NCI-H446 (cell line): ENCODE data around the gene TBL1X.
A peak's percentile ranks its signal among the peaks of the same experiment; 100 is the strongest.

Experiments used
- DNase-seq, 2 experiments: peaks; one replicate each; lab custom pipeline; 2025; lab: John Stamatoyannopoulos, UW

TBL1X gene

GRCh38 chrX:9628779-9629493, 164.1 kb downstream of the TBL1X start:
- DNase-seq: no peak

GRCh38 chrX:9634551-9634950, 169.7 kb downstream of the TBL1X start:
- DNase-seq: no peak

GRCh38 chrX:9635368-9635767, 170.5 kb downstream of the TBL1X start:
- DNase-seq: peak in 1 of 2 experiments; percentile 59

- DNase-seq: no peak
These were observed 170.9 kb downstream of the TBL1X start for GRCh38 chrX:9635803-9636202.

GRCh38 chrX:9638871-9639270, 174.0 kb downstream of the TBL1X start:
- DNase-seq: no peak

GRCh38 chrX:9642270-9642995, 177.6 kb downstream of the TBL1X start:
- DNase-seq: no peak

- no peak for DNase-seq
These were observed 178.9 kb downstream of the TBL1X start for GRCh38 chrX:9643807-9644206.

GRCh38 chrX:9644335-9644734, 179.5 kb downstream of the TBL1X start:
- no peak for DNase-seq

GRCh38 chrX:9646471-9647224, 181.8 kb downstream of the TBL1X start:
- no peak for DNase-seq

GRCh38 chrX:9647431-9647830, 182.6 kb downstream of the TBL1X start:
- no peak for DNase-seq

- DNase-seq: no peak
These were observed 185.2 kb downstream of the TBL1X start for GRCh38 chrX:9650091-9650490.

GRCh38 chrX:9651737-9652136, 186.9 kb downstream of the TBL1X start:
- no peak for DNase-seq

- no peak for DNase-seq
These were observed 190.1 kb downstream of the TBL1X start for GRCh38 chrX:9654929-9655328.

- no peak for DNase-seq
These were observed 191.4 kb downstream of the TBL1X start for GRCh38 chrX:9656277-9656676.

- no peak for DNase-seq
These were observed 192.0 kb downstream of the TBL1X start for GRCh38 chrX:9656871-9657270.

GRCh38 chrX:9657590-9658256, 192.9 kb downstream of the TBL1X start:
- no peak for DNase-seq

GRCh38 chrX:9658409-9658808, 193.6 kb downstream of the TBL1X start:
- DNase-seq: no peak

- DNase-seq: no peak
These were observed 194.8 kb downstream of the TBL1X start for GRCh38 chrX:9659571-9660195.

GRCh38 chrX:9662148-9662547, 197.3 kb downstream of the TBL1X start:
- no peak for DNase-seq

GRCh38 chrX:9663216-9663615, 198.4 kb downstream of the TBL1X start:
- no peak for DNase-seq

GRCh38 chrX:9664224-9664623, 199.4 kb downstream of the TBL1X start:
- DNase-seq: no peak

- DNase-seq: no peak
These were observed 200.3 kb downstream of the TBL1X start for GRCh38 chrX:9665113-9665512.
